Stimulated activated CD4-positive, alpha-beta T cell treated with anti-CD3 and anti-CD28 coated beads, Interleukin-4, amount 100 ng/mL, for 48 hours (primary cell): ENCODE measurements around the gene TMEM220.
"Not testable (repeated sequence)": the region's sequence is repeated elsewhere in the genome, so short reads cannot be mapped to it uniquely, and the experiment has no call there.

Source experiments
- DNase-seq, 2 donors: peaks; one replicate each; pipeline ENCODE4 v3.0.0-alpha.2; 2020; ENCODE audit warnings: low read depth in 2 of 2

The TMEM220 gene

GRCh38 chr17:10754861-10755591, 25.2 kb upstream of the TMEM220 start:
- no peak for DNase-seq

GRCh38 chr17:10754109-10754508, 24.3 kb upstream of the TMEM220 start:
- DNase-seq: peak; percentile 8 to 24

- no peak for DNase-seq
Measured at GRCh38 chr17:10752696-10753095, 22.9 kb upstream of the TMEM220 start.

GRCh38 chr17:10751563-10751962, 21.7 kb upstream of the TMEM220 start:
- no peak for DNase-seq

- no peak for DNase-seq
Measured at GRCh38 chr17:10750210-10750609, 20.4 kb upstream of the TMEM220 start.

GRCh38 chr17:10748531-10749181, 18.8 kb upstream of the TMEM220 start:
- no peak for DNase-seq

- no peak for DNase-seq
Measured at GRCh38 chr17:10745231-10745630, 15.4 kb upstream of the TMEM220 start.

- no peak for DNase-seq
Measured at GRCh38 chr17:10744501-10745000, 14.7 kb upstream of the TMEM220 start.

- no peak for DNase-seq
Measured at GRCh38 chr17:10743316-10744009, 13.6 kb upstream of the TMEM220 start.

GRCh38 chr17:10742431-10742830, 12.6 kb upstream of the TMEM220 start:
- DNase-seq: no peak

- DNase-seq: no peak
Measured at GRCh38 chr17:10741416-10742135, 11.8 kb upstream of the TMEM220 start.

- DNase-seq: no peak
Measured at GRCh38 chr17:10739386-10739785, 9.6 kb upstream of the TMEM220 start.

- DNase-seq: no peak
Measured at GRCh38 chr17:10738521-10739258, 8.9 kb upstream of the TMEM220 start.

- no peak for DNase-seq
Measured at GRCh38 chr17:10737736-10738135, 7.9 kb upstream of the TMEM220 start.

GRCh38 chr17:10737168-10737622, 7.4 kb upstream of the TMEM220 start:
- DNase-seq: peak in 1 of 2 donors; percentile 8

- DNase-seq: no peak
Measured at GRCh38 chr17:10735821-10736220, 6.0 kb upstream of the TMEM220 start.

GRCh38 chr17:10735251-10735650, 5.4 kb upstream of the TMEM220 start:
- no peak for DNase-seq

- no peak for DNase-seq
Measured at GRCh38 chr17:10733666-10734065, 3.8 kb upstream of the TMEM220 start.

- not testable (repeated sequence) for DNase-seq
Measured at GRCh38 chr17:10732121-10732520, 2.3 kb upstream of the TMEM220 start.

GRCh38 chr17:10731408-10731879, 1.6 kb upstream of the TMEM220 start:
- no peak for DNase-seq

GRCh38 chr17:10730247-10730646, 424 bp upstream of the TMEM220 start:
- not testable (repeated sequence) for DNase-seq
